ENCODE measurements around the gene NHSL2.

DNA sequence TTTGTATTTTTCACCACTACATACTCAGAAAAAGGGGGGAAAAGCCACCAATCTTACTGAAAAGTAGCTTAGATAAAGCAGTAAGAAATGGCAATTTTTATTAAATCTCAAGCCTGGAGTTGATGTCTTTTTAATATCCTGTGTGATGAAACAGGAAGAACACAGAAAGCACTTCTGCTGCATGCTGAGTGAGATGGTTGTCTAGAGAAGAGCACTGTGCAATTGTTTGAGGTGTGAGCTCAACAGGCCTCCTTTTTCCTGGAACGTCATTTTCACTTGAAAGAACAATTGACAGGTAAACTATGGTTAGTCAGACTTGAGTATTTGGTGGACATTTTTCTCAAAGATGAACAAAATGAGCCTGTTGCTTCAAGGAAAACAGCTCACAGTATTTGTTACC is 147.2 kb downstream of the NHSL2 start:
- TF ChIP-seq EP300 (IDR thresholded peaks at IDR 0.05), result no peak
- TF ChIP-seq, protein P1, sequence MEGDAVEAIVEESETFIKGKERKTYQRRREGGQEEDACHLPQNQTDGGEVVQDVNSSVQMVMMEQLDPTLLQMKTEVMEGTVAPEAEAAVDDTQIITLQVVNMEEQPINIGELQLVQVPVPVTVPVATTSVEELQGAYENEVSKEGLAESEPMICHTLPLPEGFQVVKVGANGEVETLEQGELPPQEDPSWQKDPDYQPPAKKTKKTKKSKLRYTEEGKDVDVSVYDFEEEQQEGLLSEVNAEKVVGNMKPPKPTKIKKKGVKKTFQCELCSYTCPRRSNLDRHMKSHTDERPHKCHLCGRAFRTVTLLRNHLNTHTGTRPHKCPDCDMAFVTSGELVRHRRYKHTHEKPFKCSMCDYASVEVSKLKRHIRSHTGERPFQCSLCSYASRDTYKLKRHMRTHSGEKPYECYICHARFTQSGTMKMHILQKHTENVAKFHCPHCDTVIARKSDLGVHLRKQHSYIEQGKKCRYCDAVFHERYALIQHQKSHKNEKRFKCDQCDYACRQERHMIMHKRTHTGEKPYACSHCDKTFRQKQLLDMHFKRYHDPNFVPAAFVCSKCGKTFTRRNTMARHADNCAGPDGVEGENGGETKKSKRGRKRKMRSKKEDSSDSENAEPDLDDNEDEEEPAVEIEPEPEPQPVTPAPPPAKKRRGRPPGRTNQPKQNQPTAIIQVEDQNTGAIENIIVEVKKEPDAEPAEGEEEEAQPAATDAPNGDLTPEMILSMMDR (IDR thresholded peaks at IDR 0.05), result no peak
- TF ChIP-seq POLR2A (IDR thresholded peaks at IDR 0.05), result no peak

Data from gastroesophageal sphincter (tissue), 3 donors.